GM18868 (cell line): ENCODE results near the gene BCL10.

Experiments used
- ATAC-seq: cut with Tn5 transposase; IDR thresholded peaks from one replicate; pipeline ENCODE4 v1.9.1; 2021; ENCODE audit warnings: mild to moderate bottlenecking, moderate library complexity; ENCODE audit not compliant: unreplicated experiment

The BCL10 gene

DNA sequence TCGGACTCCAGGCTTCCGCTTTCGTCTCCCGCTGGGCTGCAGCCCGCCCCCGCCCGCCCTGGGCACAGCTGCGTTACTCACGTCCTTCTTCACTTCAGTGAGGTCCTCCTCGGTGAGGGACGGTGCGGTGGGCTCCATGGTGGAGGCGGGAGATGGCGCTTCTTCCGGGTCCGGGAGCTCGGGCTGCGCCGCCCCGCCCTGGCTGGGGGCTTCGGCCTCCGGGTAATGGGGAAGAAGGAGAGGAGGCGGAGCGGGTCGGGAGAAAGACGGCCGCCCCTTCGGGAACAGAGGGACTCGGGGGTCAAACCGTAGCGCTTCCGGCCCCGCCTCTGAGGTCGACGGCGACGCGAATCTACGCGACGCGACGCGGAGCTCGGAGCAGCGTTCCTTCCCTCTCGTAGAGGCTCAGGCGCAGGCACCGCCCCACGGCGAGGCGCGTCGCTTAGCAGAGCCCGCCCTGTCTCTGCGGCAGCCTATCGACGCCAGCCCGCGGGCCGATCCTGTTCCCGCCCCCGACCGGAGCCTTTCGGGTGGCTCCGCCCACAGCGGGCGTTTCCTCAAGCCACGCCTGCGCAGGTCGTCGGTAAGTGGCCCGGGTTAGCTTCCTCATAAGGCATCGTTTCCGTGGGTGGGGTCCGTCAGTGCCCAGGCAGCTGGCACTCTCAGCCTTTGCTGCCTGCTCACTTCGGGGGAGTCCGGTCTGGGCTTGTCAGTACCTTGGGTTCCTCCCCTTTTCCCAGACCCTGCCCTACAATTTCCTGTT is at the start of gene BCL10:
Gene BCL10 (minus strand): TSS at position 418 of the 763 bp plus-strand sequence. CDS start 280 bp downstream, at position 138.
- ATAC-seq: peak; percentile 92

GRCh38 chr1:85325920-85326319 is 49.5 kb upstream of the BCL10 start:
- ATAC-seq: no peak

DNA sequence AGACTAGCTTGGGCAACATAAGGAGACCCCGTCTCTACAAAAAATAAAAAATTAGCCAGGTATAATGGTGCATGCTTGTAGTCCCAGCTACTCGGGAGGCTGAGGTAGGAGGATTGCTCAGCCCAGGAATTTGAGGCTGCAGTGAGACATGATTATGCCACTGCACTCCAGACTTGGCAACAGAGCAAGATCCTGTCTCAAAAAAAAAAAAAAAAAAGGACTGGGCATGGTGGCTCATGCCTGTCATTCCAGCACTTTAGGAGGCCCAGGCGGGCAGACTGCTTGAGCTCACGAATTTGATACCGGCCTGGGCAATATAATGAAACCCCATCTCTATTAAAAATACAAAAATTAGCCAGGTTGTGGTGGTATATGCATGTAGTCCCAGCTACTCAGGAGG is 47.3 kb upstream of the BCL10 start:
- no peak for ATAC-seq

- ATAC-seq: no peak
These were observed 46.2 kb upstream of the BCL10 start for GRCh38 chr1:85322655-85323054.

DNA sequence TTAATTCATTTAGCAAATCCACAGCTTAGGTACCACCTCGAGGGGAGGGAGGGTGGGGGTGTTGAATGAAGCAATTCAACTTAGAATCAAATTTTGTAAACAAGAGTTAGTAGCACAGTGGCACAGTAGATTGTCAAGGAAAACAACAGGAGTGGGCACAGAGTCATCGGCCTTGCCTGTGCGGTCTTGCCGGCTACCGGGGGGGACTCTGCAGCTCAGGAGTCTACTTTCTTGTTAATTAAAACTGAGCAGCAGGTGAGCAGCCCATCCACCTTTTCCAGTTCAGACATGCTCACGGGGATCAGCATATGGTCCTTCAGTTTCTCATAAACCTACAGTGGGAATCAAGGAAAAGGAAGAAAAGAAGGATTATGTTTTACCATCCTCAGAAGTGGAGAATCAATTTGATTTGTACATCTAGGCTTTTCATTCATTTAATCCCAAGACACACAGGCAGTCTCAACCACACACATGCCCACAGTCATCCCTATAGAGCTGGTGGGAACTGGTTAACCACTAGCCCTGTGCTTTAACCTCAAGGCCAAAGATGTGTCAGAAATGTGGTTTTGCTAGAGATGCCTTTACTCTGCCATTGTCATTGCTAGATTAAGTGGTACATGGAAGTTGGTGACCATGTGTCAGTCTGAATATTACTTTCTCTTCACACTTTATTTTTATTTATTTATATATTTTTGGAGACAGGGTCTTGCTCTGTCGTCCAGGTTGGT is 45.0 kb upstream of the BCL10 start:
- peak; percentile 78 for ATAC-seq

DNA sequence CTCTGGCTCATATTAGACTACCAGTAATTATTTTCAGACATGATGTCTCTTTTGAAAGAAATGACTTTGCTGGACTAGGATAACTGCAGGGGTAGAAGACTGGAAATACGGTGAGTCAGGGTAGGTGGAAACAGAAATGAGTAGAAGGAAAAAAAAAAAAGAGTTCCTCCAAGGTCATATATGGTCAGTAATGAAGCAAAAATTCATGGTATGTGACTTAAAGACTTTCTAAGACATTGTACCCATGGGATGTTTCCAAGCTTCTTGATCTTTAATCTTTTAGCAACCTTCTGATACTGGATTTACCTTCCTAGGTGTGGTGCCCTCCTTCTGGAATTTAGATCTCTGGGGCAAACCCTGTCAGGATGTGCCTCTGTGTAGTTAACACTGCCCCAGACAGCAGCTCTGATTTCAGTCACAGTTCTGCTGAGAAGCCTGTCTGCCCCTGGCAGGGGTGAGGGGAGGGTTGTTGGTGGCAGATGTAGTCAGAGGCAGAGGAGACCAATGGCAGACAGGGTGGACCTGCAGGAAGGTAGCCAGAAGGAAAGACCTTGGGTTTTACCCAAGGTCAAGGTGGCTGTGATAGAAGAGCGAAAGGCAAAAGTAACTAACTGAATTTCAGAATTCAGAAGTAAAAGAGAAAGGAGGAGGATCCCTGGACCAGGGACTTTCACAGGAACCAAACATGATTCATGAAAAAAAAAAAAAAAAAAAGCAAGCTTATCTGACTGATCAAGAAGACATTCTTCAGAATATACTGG is 44.1 kb upstream of the BCL10 start:
- ATAC-seq: peak; percentile 49

DNA sequence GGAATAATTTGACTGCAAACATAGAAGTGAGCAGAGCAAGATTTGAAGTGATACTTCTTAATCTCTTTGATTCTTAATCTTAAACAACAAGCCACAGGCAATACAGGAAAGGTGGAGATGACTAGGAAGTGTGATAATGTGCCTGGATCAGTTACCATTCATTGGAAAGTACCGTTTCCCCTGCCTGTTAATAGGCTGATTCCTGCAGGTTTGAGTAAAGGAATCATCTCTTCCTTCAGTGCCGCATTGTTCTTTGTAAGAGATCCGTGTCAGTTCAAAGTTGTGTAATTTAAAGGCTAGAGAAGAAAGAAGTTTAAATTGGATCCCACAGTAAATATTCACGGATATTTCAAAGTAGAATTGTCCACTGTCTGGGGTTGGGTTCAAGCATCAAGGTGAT is 43.5 kb upstream of the BCL10 start:
- ATAC-seq: no peak

DNA sequence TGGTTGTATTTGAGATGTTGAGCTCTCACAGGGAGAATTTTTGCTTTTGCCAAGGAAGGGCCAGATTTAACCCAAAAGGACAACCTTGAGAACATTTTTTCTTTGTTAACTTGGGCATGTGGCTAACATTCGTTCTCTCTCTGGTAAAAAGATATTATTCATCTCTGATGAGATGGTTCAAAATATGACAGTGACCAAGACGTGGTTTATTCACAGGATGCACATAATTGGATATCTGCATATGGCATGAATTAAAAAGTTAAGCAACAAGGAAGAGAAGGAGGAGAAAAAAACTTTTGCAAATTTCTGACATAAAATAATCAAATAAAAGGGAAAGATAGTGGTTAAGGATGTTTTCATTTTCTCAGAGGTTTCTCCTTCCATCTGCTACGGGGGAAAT is 43.1 kb upstream of the BCL10 start:
- ATAC-seq: no peak

DNA sequence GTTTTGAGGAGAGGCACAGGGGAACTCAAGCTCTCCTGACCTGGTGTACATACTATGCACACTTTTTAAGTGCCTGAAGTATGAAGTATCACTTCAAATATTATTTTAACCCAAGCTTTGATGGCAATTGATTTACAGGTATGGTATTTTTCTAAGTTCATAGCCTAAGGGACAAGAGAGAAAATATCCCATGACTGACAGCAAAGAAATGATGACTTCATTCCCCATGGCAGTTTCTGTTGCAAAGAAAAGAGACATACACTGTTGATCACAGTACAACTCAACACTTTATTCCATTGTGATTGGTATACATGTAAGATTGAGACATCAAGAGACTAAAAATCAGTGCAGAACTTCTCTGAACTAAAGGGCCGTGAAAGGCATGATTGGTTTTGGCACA is 41.8 kb upstream of the BCL10 start:
- ATAC-seq: no peak

DNA sequence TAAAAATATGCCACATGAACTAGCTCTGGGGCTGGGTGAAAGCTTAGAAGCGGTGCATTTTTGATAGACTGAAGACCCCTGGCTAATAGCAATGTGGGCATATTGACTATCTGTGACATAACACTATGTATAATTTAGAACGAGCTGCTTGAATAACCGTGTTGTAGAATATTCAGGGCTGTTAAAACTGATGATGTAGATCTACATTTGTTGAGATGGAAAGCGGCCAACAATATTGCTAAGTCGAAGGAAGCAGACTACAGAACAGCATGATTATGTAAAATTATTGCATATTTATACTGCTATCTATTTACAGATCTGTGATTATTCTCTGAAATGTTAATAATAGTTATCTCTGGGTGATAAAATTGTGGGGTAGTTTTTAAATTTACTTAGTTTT is 41.1 kb upstream of the BCL10 start:
- ATAC-seq: no peak

- no peak for ATAC-seq
These were observed 39.9 kb upstream of the BCL10 start for GRCh38 chr1:85316321-85316720.

- no peak for ATAC-seq
These were observed 39.4 kb upstream of the BCL10 start for GRCh38 chr1:85315789-85316188.

DNA sequence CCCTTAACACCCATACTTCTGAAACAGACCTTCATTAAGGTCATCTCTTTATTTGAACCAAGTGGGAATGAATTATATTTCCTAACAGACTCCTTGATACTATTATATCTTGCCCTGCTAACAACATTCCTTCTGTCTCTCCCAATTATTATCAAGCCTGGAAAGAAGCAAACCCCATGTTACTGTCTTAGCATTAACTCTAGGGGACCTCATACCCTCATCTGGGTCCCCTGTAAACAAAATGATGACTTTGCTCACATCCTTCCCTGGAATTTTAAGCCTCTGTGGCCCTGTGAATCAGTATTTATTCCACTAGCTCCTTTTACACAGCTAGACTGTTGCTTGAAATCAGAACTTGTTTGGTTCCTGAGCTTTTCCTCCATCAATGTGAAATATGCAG is 38.3 kb upstream of the BCL10 start:
- ATAC-seq: no peak

- ATAC-seq: no peak
These were observed 37.7 kb upstream of the BCL10 start for GRCh38 chr1:85313888-85314696.

GRCh38 chr1:85311818-85312217 is 35.4 kb upstream of the BCL10 start:
- no peak for ATAC-seq

GRCh38 chr1:85308833-85309350 is 32.5 kb upstream of the BCL10 start:
- ATAC-seq: no peak

DNA sequence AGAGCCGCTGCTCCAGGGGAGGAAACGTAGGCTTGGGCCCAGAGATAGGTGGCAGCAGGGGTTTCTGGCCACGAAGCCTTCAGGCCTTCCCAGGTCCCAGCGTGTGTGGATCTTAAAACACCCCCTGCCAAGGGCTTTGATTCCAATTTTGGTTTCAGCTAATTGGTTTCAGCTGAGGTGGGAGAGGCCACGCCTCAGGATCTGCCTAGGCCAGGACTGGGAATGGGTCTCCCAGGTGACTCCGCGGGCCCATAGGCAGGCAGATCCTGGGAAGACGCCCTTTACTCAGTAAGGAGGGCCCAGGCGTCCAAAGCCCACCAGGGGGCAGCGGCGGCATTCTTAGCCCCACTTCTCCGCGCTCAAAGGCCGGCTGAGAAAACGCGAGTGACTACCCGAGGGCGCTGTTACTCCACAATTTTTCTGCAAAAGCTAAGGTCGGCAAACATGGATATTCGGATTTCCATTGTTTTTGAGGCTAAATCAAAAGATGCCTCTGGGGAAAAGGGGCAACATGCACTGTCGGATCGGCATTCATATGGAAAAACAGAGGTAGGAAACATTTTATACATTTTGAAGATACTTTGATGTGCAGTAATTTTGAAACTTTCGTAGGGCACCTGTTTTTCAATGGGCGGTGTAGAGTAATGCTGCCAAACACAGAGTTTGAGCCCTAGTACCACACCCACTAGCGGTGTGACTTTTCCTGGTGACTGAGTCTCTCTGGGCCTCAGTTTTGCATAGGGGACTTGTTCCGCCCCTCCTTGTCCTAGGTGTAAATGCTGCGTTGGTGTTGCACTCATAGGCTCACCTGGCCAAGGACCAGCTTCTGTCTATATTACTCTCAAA is 31.8 kb upstream of the BCL10 start:
- peak; percentile 97 for ATAC-seq

DNA sequence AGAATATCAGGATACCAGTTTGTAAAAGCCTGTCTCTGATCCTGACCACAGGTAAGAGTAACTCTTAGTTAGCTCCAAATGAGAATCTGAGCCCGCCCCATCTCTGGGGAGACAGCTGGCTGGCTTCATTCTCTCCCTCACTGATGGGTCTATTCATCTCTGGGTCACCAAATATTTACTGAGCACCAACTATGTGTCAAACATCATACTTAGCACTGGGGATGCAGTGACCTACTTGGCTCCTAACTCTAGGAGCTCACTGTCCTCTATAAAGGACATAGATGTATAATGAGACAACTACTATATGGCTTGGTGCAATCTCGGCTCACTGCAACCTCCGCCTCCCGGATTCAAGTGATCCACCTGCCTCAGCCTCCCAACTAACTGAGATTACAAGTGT is 29.8 kb upstream of the BCL10 start:
- no peak for ATAC-seq

GRCh38 chr1:85303440-85304162 is 27.2 kb upstream of the BCL10 start:
- ATAC-seq: peak; percentile 24
